Cardiac fibroblast (primary cell): ENCODE results near the gene TOX2.

Source experiments
- DNase-seq, 2 donors: peaks; one replicate each; pipeline versions ENCODE4 v3.0.0 to v3.0.0-alpha.2; 2010; ENCODE audit warnings: low read depth in 2 of 2
- H3K4me3 ChIP-seq, 2 donors: replicated peaks in 1 of 2; 1 replicate in 1 of 2; 2 replicates in 1 of 2; pipeline ENCODE4 v1.5.1; 2011; ENCODE audit warnings: low read depth in 2 of 2, low read length in 2 of 2, mild to moderate bottlenecking in 2 of 2, moderate library complexity in 1 of 2
- TF ChIP-seq, protein P1 (sequence below): IDR thresholded peaks from one replicate; pipeline ENCODE4 v1.5.1; 2011; ENCODE audit warnings: low read depth, mild to moderate bottlenecking, low read length, inconsistent platforms

TOX2 gene

DNA sequence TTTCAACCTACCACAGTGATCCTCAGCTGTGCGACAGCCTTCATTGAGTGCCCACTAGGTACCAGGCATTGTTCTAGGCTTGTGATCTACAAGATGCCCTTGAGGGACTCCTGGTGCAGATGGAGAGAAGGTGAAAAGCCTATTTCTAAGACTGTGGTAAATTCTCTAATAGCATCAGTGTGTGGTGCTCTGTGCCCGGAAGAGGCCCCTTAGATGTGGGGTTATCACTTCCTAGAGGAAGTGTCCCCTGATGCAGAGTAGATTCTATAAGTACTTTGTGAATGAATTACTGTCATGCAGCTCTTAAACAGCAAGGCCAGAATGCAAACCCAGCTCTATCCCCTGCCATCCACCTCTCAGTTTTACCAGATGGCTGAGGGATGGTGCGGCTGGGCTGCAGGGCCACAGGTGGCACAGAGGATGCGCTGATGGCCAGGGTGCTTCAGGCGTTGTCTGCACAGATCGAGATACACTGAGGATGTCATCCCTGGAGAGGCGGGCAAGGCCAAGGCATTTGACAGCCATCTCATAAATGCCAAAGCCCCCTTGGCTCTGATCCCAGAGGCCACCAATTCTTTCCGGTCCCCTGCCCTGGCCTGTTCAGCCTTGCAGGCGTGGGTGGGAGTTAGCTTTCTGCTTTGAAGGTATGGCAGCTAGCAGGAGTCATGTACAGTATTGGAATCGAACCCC lies 96.7 kb downstream of the TOX2 start:
- TF ChIP-seq, protein P1, sequence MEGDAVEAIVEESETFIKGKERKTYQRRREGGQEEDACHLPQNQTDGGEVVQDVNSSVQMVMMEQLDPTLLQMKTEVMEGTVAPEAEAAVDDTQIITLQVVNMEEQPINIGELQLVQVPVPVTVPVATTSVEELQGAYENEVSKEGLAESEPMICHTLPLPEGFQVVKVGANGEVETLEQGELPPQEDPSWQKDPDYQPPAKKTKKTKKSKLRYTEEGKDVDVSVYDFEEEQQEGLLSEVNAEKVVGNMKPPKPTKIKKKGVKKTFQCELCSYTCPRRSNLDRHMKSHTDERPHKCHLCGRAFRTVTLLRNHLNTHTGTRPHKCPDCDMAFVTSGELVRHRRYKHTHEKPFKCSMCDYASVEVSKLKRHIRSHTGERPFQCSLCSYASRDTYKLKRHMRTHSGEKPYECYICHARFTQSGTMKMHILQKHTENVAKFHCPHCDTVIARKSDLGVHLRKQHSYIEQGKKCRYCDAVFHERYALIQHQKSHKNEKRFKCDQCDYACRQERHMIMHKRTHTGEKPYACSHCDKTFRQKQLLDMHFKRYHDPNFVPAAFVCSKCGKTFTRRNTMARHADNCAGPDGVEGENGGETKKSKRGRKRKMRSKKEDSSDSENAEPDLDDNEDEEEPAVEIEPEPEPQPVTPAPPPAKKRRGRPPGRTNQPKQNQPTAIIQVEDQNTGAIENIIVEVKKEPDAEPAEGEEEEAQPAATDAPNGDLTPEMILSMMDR, result no peak
- DNase-seq, result no peak

DNA sequence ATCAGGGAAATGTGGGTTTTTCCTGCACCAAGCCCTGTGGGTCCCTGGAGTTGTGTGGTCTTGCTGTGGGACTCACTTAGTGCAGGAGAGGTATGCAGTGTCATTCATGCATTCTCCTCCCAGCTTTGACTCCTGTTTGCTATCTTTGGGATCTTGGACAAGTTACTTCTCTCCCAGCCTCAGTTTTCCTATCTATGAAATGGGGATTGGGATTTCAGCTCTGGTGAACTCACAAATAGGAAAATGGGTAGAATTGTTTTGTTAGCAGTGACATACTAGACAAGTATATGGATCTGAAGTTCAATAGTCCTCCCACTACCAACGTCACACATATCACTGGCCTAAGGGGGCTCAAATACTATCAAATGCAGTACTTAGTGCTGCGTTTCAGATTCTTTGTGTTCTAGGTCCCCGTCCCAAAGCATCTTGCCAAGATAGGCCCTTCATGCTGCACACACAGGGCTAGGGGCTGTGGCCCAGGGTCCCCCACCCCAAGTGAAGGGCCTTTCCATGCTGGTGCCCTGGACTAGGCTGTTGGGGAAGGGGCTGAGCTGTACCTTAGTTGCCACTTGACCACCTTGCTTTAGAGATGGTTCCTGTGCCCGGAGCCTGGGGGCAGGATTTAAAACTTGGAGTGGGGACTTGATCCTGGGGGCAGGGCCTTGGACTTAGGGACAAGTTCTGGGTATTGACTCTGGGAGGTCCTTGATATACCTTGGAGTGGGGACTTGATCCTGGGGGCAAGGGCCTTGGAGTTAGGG lies 98.0 kb downstream of the TOX2 start:
- TF ChIP-seq, protein P1, result no peak
- no peak for DNase-seq
- H3K4me3 ChIP-seq, result no peak overlapping the region

More for the DNA sequence above, 96.7 kb downstream of the TOX2 start:
- no peak overlapping the region for H3K4me3 ChIP-seq

- TF ChIP-seq, protein P1, result no peak
- no peak overlapping the region for H3K4me3 ChIP-seq
- DNase-seq, result peak; percentile 8 to 55
Measured at GRCh38 chr20:44014807-44015732, 100.4 kb downstream of the TOX2 start.

DNA sequence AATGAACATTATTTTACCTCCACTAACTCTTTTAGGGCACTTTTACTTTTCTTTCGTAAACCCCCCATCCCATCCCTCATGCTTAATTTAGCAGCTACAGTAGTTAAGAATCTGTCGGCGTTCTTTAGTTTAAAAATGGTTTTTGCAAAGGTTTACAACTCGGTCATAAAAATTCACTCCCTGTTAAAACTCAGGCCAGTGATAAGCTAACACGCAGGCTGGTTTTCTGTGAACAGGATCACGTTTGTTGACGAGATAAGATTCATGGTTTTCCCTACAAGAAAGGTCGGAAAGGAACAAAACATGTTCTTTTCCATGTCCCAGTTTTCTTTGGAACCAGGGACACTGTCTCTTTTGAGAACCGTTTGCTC lies 101.1 kb downstream of the TOX2 start:
- TF ChIP-seq, protein P1, result no peak
- no peak overlapping the region for H3K4me3 ChIP-seq
- no peak for DNase-seq

- TF ChIP-seq, protein P1, result no peak
- no peak for DNase-seq
- no peak overlapping the region for H3K4me3 ChIP-seq
Measured at GRCh38 chr20:44016525-44016924, 101.9 kb downstream of the TOX2 start.

DNA sequence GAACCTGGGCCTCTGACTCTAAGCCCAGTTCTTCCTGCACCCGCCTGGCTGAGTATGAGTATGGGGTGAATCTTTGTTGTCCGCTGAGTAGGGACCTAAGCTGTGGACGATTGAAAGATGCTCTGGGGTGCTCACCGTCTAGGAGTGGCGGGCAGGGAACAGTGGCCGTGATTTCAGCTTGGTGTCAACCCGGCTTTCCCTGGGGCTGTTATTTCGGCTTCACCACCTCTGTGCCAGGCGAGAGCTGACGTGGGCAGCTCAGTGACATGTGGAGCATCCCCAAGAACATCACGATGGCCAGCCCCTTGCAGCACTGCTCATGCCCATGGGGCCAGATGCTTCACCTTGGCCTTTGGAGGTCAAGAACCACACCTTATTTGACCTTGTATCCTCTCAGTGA lies 102.6 kb downstream of the TOX2 start:
- TF ChIP-seq, protein P1, result no peak
- no peak overlapping the region for H3K4me3 ChIP-seq
- DNase-seq, result no peak
